Kasumi-1 (cell line): ENCODE results near the gene RGS1.

Experiments
- DNase-seq, 2 experiments: peaks; one replicate each; lab custom pipeline; 2025; lab: John Stamatoyannopoulos, UW

RGS1 gene

DNA sequence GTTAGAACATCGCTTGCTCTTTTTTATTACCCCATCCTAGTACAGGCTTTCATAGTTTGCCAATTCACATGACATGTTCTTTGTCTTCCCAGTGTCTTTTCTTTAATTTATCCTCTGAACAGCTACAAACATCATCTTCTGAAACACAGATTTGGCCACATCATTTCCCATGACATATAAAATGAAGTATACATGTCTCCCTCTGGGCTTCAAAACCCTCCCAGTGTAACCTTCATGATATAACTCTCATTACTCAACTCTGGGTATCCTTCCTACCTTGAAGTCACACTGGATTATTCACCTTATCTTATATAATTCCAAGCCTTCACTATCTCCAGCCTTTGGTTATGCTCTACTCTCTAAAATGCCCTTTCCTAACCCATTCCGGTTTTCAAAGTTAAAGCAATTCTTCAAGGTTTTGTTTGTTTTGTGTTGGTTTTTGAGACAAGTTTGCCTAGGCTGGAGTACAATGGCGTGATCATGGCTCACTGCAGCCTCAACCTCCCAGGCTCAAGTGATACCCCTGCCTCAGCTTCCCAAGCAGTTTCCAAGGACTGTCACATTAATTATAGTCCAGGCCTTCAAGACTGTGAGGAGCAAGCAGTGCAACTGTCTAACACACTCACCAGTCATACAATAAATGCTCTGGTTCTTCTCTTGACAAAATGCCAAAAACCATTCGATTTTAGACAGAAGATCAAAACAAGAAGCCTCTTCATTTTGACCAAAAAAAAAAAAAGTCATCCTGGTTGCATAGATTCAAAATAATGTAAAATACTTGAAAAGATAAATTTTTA is 5.8 kb downstream of the RGS1 start:
- DNase-seq = no peak

DNA sequence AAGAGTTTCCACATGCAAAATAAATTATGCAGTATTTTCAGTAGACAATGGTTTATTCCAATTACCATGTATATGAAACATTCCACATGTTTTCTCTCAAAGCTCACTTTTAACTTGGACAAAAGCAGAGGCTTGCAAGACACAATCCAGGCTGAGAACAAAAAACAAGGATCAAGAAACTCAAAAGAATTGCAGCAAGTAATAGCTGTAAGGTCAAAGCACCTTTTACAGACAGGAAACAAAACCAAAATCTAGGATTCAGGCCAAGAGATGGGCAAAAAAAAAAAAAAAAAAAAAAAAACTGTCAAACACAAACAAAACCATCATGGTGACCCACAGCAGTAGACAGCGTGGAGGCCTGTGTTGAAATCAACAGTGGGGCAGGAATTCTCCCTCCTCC is 9.3 kb downstream of the RGS1 start:
- no peak for DNase-seq

DNA sequence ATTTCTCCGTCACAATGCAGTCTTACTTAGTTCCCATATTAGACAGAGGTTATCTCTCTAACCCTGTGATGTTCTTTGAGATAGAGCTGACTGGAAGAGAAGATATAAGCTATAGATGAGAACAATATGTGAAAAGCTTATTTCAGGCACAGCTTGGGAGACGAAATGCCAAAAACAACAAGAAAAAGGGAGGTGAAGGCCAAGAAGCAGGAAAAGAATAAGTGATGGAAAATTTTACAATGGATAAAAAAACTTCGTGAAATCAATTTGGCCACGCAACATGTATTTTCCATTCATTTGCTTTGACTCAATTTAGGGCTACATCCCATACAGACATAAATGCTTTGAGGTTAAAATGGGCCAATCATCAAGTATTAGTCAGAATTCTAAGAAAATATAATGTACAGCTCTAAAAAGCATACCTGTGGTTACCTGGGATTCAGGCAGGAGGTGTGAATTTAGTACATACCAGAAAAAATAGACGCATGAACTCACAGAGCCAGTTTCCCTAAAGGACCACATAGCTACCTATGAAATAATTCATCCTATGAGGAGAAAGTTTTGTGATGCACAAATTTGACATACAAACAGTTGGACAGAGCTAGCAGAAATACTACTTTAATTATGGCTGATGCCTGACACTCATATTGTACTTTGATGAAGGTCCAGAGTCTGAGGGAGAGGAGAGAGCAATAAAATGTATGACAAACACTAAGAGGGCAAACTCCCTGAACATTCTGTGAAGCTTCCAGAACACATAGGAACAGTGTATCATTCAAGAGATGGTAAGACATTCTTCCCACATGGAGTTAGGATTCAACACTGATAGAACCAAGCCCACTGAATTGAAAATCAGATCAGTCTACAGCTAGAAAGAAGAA is 12.1 kb downstream of the RGS1 start:
- no peak for DNase-seq

DNA sequence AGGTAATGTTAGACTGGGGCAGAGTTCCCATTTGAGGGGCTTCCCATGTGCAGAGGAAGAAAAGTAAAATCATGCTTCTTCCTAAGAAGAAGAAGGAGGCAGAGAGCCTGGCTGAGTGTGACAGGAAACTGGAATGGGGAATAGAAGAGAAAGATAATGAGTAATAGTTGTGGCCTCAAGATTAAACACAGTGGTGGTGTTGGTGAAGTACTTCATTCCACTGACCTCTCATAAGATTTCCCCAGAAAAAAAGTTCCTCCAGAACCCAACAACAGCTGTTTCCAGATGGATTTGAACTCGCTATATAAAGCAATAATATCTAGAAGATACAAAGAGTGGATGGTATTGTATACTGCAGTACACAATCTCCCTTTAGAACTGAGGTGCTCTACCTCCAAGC is 13.0 kb downstream of the RGS1 start:
- DNase-seq = no peak

DNA sequence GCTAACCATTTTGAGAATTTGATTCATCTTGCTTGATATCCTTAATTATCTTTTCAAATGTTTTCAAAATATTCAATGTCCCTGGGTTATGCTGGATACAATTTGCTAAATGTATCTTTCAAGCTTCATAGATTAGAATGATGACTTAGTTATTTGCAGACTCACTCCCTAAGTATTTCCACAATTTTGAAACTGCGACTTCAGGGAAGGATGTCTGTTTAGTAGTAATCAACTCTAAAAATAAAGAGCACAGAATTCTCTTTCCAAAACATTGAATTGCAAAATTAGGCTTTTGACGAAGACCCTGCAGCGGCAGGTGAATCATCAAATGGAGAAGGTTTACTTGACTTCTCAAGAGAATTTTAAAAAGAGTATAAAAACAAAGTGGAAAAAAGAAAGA is 14.2 kb downstream of the RGS1 start:
- no peak for DNase-seq

DNA sequence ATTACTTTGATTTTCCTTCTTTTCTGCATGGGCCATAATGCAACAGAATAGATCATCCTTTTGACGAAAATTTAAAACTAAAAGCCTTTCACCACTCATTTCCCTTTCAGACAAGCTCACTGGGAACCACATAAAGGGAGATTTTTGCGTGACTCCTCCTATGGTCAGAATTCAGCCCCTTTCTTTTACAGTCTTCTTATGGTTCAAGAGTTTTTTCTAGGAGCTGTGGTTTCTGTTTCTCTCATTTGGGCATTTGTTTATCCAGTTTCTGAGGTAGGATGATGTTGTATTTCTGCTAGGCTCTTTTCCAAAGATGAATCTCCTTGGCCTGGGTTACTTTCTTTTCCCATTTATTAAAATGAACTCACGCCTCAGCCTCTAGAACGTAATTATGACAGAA is 16.9 kb downstream of the RGS1 start:
- no peak for DNase-seq

DNA sequence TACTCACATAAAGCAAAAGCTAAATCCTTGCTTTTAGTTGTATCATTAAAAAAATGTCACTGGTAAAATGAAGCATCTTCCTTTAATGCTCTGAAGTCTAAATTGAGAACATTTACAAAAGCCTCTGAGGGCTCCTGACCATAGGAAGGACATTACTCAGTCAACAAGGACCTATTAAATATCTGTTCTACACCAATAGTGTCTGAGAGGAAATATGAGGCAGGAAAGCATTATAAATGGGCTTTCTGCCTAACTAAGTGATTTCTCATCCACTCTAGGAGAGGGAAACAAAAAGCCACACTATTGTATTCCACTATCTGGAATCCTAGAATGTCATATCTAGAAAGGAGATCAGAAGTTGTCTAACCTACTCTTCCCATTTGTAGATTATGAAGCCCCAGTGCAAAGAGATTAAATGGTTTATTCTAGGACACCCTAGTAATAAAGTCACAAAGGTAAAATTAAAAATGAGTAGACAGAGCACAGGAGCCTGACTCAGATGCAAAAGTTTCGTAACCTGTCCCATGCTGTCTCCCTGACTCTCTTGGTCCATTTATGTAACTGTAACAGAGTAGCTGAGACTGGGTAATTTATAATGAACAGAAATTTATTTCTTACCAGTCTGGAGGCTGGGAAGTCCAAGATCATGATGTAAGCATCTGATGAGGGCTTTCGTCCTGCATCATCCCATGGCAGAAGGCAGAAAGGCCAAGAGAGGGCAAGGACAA is 17.6 kb downstream of the RGS1 start:
- DNase-seq = no peak

DNA sequence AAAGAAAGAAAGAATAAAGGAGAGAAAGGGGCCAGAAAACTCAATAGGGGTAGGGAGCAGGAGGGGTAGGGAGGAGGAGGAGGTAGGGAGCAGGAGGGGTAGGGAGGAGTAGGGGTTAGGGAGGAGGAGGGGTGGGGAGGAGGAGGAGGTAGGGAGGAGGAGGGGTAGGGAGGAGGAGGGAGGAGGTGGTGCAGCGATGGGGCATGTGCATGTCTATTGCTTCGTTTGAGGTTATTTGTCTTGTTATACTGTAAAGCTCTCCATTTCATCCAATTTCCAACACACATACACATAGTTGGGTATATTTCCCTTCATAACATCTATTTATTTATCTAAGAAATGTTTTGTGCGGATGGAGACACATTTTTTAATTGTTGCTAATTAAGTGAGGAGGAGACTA is 19.7 kb downstream of the RGS1 start:
- DNase-seq = no peak

DNA sequence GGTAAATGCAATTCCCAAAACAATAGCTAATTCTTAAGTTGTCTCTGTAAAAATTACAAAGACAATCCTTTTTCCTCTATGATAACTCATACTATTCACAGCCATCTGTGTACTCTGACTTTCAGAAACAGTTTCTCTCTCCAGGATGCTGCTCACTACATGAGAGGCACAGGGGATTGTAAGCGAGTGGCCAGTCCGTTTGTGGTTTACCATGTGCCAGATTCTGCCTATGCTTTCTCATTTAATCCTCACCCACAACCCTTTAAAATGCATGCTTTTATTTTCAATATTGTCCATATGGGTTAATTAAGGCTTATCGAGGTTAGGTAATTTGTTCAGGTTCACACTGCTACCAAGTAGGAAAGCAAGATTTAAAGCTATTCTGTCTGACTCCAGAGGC is 23.0 kb downstream of the RGS1 start:
- DNase-seq = no peak

DNA sequence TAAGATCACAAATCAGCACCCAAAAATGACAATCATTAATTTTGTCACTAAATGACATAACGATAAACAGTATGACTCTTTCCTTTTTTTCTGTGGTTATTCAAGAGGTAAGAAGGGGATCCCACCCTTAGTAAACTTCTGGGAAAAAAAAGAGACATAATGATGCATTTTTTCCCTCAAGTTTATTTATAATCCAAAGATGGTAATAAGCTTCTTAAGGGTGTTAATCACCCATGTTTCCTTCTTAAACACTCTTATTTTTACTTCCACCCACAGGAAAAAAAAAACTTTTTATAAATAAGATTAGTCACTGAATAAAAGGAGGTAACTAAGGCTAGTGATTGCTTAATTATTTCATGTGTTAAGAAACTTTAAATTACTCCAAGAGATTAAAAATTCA is 24.7 kb downstream of the RGS1 start:
- no peak for DNase-seq

DNA sequence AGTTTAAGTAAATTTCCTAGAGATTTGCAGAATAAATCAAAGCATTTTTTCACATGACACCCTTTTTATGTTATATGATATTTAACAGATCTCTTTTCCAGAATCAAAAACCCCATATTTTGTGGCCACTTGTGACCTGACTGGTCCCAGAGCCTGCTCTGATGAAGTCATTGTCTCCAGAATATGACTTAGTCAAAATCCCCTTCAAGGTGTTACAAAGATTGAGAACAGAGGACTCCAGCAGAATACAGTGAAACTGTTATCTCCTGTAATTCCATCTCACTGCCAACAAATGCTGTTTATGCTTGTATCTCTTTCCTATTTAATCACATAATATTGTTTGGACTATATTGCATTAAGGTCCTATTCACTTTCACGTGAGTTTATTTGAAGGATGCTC is 25.6 kb downstream of the RGS1 start:
- no peak for DNase-seq

DNA sequence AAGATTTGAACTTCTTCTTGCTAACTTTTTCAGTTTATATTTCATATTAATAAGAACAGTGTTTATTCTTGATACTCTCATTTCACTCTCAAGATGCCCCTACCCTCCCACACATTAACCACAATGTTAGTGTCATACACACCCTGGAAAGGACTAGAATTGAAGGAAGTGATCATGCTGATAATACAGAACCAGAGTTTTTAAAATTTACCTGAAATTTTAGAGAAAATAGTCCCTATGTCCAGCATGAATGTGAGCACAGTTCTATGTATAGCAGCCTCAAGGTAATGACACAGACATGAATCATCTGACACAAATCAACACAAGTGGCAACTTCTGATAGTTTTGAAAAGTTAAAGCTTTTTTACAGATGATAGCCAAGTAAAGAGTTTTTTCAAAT is 26.0 kb downstream of the RGS1 start:
- no peak for DNase-seq

DNA sequence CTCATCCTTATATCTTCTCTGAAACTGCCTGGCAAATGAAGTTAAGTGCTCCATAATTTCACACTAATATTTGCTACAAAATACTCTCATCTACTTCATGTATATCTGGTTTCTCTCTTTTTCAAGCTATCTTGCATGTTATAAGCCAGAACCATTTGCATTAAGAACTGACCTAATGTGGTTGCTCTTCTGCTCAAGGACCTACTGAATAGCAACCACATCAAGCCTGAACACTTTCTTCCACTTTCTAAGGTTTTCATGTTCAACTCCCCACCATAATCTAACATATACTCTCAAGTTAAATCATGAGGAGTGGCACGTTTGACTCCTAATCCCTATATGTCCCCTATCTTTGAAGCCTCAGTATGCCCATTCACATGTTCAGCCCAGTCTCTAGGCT is 27.2 kb downstream of the RGS1 start:
- no peak for DNase-seq

DNA sequence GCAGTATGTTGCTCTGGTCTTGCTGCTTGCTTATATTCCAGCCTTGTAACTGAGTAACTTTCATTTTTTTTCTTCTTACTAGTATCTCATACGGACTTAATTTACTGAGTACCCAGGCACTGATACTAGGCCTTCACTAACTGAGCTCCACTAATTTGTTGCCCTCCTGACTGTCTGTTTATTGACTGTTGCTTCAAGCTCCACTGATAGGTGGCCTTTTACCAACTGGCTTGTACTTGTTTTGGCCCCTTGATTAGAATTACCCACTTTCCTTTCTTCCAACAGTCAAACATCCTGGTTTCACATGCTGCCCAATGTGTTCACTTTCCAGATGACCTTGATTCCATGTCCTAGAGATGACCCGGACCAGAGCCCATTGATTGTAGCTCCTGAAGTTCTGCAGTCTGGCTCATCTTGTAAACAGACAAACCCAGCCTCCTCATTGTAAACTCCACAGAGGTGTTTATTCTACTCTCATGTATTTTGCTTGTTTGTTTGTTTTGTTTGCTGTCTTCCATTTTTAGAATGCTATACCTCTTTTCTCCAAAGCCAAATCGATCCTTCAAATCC is 27.7 kb downstream of the RGS1 start:
- DNase-seq = no peak

DNA sequence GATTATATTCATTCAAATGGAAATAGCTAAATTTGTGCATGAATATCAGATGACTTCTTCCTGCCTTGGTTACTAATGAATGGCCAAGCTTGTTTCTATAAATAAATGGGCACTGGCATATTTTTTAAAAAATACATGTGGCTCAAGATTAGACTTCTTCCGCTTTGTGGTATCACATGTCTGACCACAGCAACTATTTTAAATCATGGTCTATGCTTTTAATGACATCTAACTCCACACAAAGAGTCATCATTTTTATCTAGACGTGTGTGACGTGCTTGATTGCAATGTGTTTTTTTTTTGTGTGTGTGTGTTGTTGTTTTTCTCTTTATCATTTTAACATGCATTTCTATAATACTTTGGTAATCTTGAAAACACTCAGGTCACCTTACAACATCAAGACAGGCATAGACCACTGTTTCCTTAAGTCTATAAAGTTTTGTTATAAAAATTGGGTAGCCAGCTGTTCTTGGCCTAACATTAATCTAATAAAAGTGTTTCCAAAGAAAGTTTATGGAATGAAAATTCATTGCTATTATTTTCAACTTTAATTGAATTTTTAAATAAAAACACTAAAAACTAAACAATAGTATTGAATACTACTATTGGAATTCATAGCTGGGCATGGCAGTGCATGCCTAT is 29.5 kb downstream of the RGS1 start:
- DNase-seq = peak; percentile 56 to 75

DNA sequence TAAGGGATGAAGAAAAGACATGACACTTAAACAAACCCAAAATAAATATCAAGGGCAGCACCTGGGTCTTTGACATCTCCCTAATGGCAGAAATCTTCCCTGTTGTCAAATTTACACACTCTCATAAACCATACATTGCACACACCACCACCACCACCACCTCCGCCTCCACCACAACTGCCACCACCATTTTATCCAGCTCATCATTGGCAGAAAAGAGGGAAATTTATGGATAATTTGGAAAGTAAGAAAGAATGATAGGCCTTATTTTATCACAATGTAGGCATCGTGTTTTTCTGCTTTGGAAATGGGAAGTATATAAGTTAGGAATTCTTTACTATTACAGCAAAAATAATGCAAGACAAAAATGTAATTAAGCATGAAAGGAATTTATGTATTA is 33.1 kb downstream of the RGS1 start:
- DNase-seq = no peak

DNA sequence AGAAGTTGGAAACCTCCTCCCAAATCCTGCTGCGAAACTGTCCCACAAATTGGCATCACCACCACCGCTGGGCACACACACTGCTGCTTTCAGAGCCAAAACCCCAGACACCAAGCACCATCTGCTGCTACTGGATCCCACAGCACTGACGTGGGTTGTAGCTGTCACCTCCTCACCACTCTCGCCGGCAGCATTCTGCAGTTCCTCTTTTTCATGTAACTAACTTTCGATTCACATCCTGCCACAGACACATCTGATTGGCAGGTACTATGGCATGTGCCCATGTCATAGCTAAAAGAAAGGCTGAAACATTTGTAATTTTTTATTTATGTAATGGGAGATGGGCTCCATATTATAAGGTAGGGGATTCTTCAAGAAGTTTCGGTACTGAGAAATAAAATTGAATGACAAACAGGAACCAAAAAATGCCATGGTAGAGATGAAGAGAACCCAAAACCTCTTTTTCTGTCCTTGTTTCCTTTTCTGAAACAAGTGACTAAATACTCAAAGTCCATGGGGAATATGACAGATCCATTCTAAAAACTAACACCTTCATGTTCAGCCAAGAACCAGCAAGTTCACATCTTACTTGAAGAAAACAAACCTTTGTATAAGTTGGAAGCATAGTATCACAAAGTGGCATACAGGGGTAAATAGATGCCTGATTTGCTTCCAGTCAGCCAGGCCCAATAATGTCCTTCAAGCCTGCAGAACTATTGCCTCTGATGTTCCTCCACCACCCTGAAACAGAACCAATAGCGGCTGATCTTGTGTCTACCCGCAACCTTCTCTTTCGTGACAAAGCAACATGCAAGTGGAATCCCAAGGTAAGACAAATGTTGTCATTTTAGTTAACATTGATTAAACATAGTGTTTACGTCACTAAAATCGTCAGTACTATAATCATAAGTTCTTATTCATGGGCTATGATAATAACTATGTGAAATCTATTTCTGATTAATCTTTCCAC is 33.8 kb downstream of the RGS1 start:
- peak; percentile 95 to 97 for DNase-seq

DNA sequence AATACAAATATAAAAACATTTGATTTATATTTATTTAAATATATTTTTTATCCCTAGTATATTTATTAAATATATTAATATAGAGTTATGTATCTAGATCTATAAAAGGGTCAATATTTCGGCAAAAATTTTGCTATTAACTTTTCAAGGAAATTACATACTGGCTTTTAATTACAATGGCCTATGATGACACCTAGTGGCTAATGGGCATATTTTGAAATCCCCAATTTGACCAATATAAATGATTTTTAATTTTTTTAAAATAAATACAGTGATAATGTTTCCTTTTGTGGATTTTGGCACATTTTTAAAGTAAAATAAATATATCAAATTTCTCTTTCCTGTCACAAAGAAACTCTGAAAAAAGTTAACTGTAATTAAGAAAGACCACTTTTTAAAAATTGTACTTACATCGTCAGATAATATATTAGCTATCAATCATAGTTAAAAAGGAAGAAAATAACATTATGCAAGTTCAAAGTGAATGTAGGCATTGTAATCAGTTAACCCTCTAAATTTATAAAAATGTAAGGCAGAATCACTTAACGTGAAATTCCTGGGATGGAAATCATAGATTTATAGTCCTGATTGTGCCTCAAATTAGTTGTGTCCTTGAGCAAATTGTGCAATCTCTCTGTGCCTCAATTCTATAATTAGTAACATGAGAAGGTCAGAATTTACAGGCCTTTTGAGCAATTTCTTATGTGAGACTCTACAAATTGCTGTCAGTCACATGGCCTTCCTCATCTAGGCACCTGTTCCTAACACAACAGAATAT is 34.7 kb downstream of the RGS1 start:
- peak; percentile 48 to 53 for DNase-seq

DNA sequence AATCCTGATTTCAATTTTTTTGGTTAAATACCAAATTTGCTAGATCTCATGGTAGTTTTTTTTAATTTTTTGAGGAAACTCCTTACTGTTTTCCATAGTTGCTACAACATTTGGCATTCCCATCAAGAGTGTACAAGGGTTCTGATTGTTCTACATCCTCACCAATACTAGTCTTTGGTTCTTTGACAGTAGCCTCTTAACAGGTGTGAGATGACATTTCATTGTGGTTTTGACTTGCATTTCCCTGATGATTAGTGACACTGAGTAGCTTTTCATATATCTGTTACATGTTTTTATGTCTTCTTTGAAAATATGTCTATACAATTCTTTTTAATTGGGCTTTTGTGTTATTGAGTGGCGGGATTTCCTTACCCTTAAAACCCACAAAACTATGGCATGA is 39.5 kb downstream of the RGS1 start:
- DNase-seq = no peak

DNA sequence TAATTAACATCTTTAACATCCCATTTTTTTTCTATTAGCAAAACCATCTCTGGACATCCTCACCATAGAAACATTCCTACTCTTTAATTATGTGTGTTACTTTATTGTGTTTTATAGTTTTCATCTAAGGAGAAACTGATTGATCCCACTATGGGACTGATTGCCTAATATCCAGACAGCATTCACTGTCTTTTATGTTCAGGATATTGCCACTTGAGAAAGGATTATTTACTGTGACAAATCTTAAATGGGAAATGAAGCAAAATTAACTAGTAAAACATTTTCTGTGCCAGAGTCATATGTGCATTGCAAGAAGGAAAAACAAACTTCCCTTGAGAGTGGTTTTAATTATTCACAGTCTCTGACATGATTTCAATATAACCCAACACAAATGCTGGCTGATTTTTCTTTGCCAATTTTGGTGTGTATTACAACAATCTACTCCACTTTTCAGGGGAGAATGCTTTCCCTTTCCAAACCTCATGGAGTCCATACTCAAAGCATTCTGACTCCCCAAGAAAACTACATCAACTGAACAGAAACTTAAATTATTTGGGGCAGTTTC is 44.6 kb downstream of the RGS1 start:
- no peak for DNase-seq
